ENCODE results near the gene NRIP2. TPM values are rescaled to one million over a fixed set of nuclear protein-coding genes. Genes with fewer than 3 reads are reported as not detected.

The NRIP2 gene
- total RNA-seq: not detected

GRCh38 chr12:2834581-2835491 is at the start of gene NRIP2:
Gene NRIP2, minus strand, starts transcription at chr12:2835035. Its CDS starts 52 bp downstream, at chr12:2834983.

GRCh38 chr12:2877047-2877952 is 42.5 kb upstream of the NRIP2 start, which contains the start of the genes FOXM1 and RHNO1:
Gene FOXM1, minus strand, starts transcription at chr12:2877174. Its CDS starts 2,696 bp downstream, at chr12:2874478.
Gene RHNO1, plus strand, starts transcription at chr12:2877223. Its CDS starts 8,144 bp downstream, at chr12:2885367.

GRCh38 chr12:2857021-2857431 is 22.2 kb upstream of the NRIP2 start, which contains the start of gene TEX52:
Gene TEX52, minus strand, starts transcription at chr12:2857039. Its CDS starts 13 bp downstream, at chr12:2857026.

GRCh38 chr12:2812290-2813213 is 22.3 kb downstream of the NRIP2 start, which contains the start of gene ITFG2:
Gene ITFG2, plus strand, starts transcription at chr12:2812668. Its CDS starts 93 bp downstream, at chr12:2812761.

GRCh38 chr12:2794736-2795289 is 40.0 kb downstream of the NRIP2 start, which contains the start of gene FKBP4:
Gene FKBP4, plus strand, starts transcription at chr12:2794970. Its CDS starts 170 bp downstream, at chr12:2795140.

Other genes with a start within 250 kb of the NRIP2 start
- gene FKBP4, start 40.1 kb downstream of the NRIP2 start, total RNA-seq: 44.8 TPM
- gene ITFG2, start 22.4 kb downstream of the NRIP2 start, total RNA-seq: 30.7 TPM
- gene TEX52, start 22.0 kb upstream of the NRIP2 start, total RNA-seq: not detected
- 3.4 TPM for gene FOXM1, start 42.1 kb upstream of the NRIP2 start, total RNA-seq
- gene RHNO1, start 42.2 kb upstream of the NRIP2 start, total RNA-seq: 32.9 TPM
- 17.2 TPM for gene TULP3, start 55.9 kb upstream of the NRIP2 start, total RNA-seq
- gene TEAD4, start 124.4 kb upstream of the NRIP2 start, total RNA-seq: not detected
- gene TSPAN9, start 242.3 kb upstream of the NRIP2 start, total RNA-seq: 11.0 TPM